GM19240 (cell line): ENCODE data around the gene NRG3.

ENCODE experiments used
- DNase-seq: peaks from one replicate; pipeline ENCODE4 v3.0.0; 2011; ENCODE audit warnings: low spot score; ENCODE audit not compliant: insufficient read length

Gene NRG3

DNA sequence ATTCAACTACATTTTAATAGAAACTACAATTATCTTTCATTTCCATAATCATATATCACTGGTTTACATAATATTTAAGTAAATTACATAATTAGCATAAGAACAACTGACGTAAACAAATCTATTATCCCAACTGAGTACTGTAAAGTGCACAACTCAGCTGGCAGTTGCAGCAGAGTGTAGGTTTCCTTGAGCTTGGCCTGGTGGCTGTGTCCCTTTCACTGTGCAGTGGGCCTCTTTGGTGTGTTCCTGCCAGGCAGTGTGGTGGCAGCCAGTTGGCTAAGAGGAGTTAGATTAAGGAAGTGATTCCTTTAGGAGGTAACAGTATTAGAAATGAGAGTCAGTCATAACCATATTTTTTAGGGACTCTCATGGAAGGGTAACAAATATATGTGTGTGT, 7.0 kb downstream of the NRG3 start:
- no peak for DNase-seq

DNA sequence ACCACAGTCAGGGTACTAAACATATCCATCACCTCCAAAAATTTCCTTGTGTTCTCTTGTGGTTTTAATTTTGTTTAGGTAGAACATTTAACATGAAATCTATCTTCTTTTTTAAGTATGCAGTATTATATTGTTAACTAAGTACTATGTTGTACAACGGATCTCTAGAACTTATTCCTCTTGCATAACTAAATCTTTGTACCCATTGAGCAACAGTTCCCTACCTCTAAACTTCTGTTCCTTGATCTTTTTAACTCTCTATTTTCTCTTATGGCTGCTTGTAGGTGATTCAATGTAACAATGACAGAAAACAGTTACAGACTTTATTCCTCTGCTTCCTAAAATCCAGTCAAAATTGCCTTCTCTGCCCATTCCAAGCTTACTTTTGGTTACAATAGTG, 9.9 kb downstream of the NRG3 start:
- DNase-seq, result no peak

- no peak for DNase-seq
These were observed 10.5 kb downstream of the NRG3 start for GRCh38 chr10:81885491-81885890.

GRCh38 chr10:81886939-81887338, 11.9 kb downstream of the NRG3 start:
- DNase-seq, result no peak

- DNase-seq, result no peak
These were observed 14.3 kb downstream of the NRG3 start for GRCh38 chr10:81889181-81889769.

DNA sequence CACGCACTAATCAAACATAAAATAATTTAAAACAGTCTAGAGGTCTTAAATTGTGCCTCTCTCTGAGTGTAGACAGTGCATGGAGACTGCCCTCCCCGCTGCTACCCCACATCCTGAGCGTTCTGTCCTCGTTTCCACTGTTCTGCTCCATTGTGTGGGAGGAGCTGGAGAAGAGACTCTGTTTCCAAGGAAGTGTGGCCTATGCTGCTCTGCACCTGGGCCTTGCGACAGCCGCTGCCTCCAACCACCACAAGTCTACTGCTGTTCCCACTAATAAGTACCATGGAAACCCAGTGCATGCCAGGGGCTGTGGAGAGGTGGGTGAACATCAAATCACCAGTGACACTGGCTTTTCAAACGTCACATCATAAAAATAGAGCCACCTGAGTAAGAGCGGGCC, 19.6 kb downstream of the NRG3 start:
- DNase-seq, result no peak

- DNase-seq, result no peak
These were observed 23.5 kb downstream of the NRG3 start for GRCh38 chr10:81898518-81898917.

- no peak for DNase-seq
These were observed 26.0 kb downstream of the NRG3 start for GRCh38 chr10:81900989-81901388.

DNA sequence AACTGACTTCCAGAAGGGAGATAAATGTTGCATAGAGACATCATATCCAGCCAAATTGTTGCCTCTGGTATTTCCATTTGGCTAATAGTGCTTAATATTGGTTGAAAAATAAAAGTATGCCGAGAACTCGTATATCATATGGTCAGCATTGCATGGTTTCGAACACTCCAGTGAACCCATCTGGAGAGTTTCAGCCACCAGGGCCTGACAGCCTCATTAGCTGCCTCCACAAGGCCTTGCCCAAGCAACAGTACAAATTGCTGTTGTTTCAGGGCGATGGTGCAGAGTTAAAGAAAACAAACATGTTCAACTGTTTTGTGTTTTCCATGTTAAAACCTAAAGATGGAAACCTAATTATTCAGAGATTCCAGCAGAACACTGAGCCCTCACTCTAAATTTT, 28.5 kb downstream of the NRG3 start:
- DNase-seq, result no peak

DNA sequence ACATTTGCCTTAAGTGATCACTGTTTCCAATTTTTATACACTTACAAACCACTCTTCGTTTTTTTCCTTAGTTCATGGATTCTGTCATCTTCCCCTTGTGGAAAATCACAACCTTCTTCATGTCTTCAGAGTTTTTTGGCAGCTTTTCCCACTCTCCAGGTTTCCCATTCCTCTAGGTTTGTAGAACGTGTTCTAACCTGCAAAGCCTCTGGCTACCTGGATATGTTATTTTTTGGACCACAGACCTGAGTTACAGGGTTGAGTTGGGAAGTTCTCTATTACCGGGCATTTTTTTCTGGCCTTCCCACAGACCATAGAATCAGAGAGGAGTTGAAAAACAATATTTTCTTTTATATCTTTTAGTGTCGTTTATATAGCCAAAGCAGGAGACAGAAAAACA, 30.2 kb downstream of the NRG3 start:
- no peak for DNase-seq

DNA sequence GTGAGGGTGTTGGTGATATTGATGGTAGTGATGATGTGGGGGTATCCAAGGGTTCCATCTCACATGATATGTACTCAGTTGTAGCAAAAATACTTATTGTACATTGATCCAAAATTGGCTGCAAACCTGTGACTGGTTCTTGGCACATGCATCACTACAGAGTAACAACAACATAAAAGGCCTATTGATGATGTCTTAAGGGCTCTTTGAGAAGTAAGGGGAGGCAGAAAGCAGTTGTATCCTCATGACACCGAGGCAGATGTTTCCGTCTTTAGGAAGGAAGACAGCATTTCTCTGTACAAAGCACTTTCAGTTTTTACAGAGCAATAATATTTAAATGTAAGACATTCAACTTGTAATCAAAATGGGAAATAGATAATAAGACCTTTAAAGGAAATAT, 34.5 kb downstream of the NRG3 start:
- no peak for DNase-seq

DNA sequence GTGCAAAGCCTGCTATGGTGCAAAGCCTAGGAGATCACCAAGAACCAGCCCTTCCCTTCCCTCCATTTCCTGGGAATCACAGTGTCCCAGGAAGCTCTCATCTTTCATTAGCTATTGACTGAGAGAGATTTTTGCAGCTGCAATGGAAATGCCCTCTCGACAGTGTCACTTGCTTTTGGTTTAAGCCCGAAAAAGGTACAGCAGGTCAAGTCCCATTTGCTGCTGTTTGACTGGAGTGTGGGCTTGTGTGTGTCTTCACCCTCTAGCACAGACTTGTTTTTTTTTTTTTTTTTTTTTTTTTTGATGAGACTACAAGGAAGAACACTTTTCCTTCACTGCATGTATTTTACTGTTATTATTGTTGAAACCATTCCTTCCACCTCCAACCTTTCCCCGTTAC, 36.3 kb downstream of the NRG3 start:
- no peak for DNase-seq

DNA sequence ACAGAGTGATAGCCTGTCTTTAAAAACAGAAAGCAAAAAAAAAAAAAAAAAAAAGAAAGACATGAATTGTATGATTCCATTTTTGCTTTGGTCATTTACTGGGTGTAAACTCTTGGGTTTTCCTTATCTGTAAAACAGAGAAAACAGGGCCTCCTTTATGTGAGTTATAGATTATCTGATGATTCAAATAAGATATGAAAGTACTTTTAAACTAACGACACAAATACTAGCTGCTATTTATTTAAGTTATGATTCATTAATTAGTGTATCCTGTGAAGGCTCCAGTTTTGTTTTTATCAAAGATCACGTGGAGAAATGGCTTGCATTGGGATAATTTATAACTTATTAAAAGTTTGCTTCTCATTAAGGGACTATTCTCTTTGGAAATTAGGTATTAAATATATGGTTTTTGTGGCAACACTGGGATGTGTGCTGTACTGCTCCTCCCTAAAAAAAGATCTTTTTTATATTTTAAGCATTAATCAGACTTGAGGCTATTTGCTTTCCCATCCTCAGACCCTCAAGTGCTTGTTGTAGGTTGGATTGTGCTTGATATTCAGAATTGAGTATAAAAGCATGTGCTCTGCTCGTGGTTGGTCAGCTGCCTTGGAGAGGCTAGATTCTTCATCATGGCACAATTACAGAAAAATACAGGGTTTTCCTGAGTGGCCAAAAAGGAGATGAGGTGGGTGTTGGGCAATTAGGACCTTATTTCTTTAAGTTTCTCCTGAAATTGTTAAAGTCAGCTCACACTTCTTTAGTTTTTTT, 39.9 kb downstream of the NRG3 start:
- no peak for DNase-seq

GRCh38 chr10:81915504-81915897, 40.5 kb downstream of the NRG3 start:
- DNase-seq, result no peak

DNA sequence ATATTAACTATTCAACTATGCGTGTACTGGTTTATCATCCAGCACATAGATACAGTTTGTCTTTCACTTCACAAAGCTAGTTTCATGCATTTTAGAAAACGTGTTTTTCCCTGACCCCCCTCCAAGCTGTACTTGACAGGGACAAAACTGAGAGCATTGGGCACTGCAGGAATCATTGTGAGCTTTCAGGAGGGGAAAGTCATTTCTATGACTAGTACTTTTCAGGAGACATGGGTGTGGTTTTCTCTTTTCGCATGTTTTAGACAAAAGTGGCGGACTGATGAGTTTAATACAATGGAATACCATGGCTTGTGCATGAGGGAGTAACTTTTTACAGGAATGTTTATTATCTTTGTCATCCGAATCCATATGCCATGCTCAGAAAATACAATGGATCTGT, 42.7 kb downstream of the NRG3 start:
- DNase-seq, result no peak

GRCh38 chr10:81918766-81919165, 43.8 kb downstream of the NRG3 start:
- no peak for DNase-seq

- no peak for DNase-seq
These were observed 45.3 kb downstream of the NRG3 start for GRCh38 chr10:81920213-81920829.

DNA sequence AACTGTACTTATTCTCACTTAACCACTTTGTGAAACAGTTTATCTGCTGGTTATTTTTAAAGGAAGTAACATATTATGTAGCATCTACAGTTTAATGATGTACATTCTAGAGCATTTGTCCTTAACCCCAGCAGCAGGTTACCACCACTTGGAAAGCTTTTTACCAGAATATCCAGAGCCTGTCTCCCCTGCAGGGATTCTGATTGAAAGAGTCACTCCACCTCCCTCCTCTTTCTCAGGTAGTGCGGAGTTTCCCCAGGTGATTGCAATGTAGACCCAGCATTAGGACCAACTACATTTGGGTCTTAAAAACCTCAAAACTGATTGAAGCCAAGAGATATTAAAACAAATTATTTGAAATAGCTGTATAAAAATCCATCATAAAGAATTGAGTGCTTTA, 53.1 kb downstream of the NRG3 start:
- DNase-seq, result no peak

GRCh38 chr10:81943583-81943982, 68.6 kb downstream of the NRG3 start:
- DNase-seq, result no peak

DNA sequence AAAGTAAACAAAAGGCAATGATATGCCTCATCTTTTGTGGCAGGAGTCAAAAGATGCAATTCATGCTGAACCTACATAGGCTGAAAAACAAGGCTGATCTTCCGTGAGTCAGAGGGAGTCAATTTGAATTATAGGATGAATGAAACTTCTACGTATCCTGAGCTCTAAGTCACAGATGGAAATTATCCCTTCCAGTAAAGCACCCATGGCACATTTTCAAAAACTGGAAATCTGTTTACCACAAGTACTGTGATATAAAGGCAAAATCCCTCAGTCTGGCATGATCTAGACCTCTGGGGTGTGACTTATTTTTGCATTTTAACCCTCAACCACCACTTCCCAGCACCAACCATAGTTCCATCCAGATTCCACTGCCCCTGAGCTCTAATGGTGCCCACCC, 69.6 kb downstream of the NRG3 start:
- no peak for DNase-seq

DNA sequence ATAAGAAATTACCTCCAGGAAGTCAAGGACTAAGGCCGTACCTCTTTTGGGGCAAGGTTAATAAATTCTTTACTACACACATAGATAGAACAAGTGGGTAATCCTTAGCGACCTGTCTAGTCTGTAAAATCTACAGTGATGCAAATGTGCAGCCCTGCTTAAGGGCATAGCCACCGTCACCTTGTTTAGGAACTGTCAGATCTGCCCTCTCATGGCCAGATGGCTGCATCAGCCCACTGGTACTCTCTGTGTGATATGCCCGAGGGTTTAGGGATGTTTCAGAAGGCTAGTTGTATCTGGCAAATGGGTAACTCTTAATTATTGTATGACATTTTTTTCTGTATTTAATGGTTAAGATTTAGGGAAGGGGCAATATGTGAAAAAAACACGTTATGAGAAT, 74.3 kb downstream of the NRG3 start:
- DNase-seq, result no peak

DNA sequence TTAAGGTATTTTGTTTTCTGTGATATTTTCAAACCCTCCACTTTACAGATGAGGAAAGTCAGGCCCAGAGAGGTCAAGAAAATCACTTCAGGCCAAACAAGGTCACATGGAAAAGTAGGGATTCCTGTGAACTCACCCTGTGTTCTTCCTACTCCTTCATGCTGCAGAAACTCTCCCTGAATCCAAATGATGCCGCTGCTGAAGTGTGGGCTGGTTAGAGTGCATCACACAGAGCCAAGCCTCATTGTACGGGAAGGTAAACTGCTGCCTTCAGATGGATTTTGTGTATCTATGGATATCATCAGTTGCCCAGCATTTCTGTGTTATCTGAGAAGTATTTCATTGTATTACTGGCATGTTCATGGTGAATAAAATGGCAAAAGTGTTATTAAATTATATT, 75.4 kb downstream of the NRG3 start:
- no peak for DNase-seq

DNA sequence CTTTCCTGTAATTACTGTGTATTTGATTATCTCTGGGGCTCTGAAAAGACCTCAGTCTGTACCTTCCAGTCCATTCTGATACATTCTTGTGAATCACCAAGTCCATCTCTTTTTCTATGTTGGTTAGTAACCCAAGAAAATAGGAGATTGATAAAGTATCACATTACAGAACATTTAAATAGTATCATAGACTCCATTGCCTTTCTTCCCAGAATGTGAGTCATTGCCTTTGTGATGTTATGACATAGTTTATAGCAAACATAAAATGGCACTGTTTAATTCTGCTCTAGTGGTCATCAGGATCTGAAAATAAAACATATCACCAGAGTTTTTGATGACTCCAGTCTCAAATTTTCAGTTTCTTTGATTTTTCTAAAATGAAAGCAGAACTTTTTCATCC, 78.4 kb downstream of the NRG3 start:
- no peak for DNase-seq
